ENCODE data around the gene ZNF283. TPM values are rescaled to one million over a fixed set of nuclear protein-coding genes. Genes with fewer than 3 reads are reported as not detected.

ZNF283 gene
- total and polyA plus RNA-seq, 9 of the 15 experiments (the other 6 are each of a cell fraction or from before 2014, with no cell fraction given): 6.0 to 19.5 (median 9.8) TPM

- 0 out of 2 replicates have a peak, but pooled peaks have one; percentile 11 for TF ChIP-seq SMAD4 (CRISPR knock-in tag; conservative IDR thresholded peaks at IDR 0.05)
- TF ChIP-seq VEZF1 (CRISPR knock-in tag; IDR thresholded peaks at IDR 0.05): peak; percentile 98
- no peak for TF ChIP-seq USF1 (CRISPR knock-in tag; IDR thresholded peaks at IDR 0.05)
- TF ChIP-seq ETS2 (tag; IDR thresholded peaks at IDR 0.05; ENCODE audit: borderline replicate concordance, poor library complexity, severe bottlenecking): no peak
- peak; percentile 99 for TF ChIP-seq JUN (IDR thresholded peaks at IDR 0.05; ENCODE audit: borderline replicate concordance, low read depth, low read length)
- TF ChIP-seq JUN (CRISPR knock-in tag; IDR thresholded peaks at IDR 0.05; ENCODE audit: borderline replicate concordance): no peak
- TF ChIP-seq STAT5A (IDR thresholded peaks at IDR 0.05; ENCODE audit: borderline replicate concordance, low read length): no peak
- no peak; the same call in 1 of the 2 replicates for TF ChIP-seq TAF7 (tag; IDR thresholded peaks at IDR 0.05)
- no peak for TF ChIP-seq ZNF354B (CRISPR knock-in tag; IDR thresholded peaks at IDR 0.05)
- no peak for TF ChIP-seq ZBTB5 (IDR thresholded peaks at IDR 0.05)
- TF ChIP-seq ZKSCAN1 (IDR thresholded peaks at IDR 0.05; ENCODE audit: low read depth, low read length): 0 out of 2 replicates have a peak, but pooled peaks have one; percentile 17
- TF ChIP-seq SMARCE1 (IDR thresholded peaks at IDR 0.05): peak; percentile 96
- no peak for TF ChIP-seq CBX8 (IDR thresholded peaks at IDR 0.05; ENCODE audit: borderline replicate concordance, extremely low read depth, low read depth, low read length, poor library complexity, severe bottlenecking)
- TF ChIP-seq ZNF197 (CRISPR knock-in tag; IDR thresholded peaks at IDR 0.05; ENCODE audit: low read depth): 0 out of 2 replicates have a peak, but pooled peaks have one; percentile 20
- TF ChIP-seq HNRNPH1 (optimal IDR thresholded peaks at IDR 0.05; ENCODE audit: low read depth, low read length): no peak
- TF ChIP-seq ZBTB12 (CRISPR knock-in tag; IDR thresholded peaks at IDR 0.05): no peak
- TF ChIP-seq ZNF23 (CRISPR knock-in tag; IDR thresholded peaks at IDR 0.05): no peak
- no peak for TF ChIP-seq ZNF24 (IDR thresholded peaks at IDR 0.05)
- peak in 1 of 2 experiments; percentile 50; a peak in 1 of 4 replicates for TF ChIP-seq SRF (CRISPR knock-in tag; IDR thresholded peaks at IDR 0.05)
- peak; percentile 42; the same call in 1 of the 2 replicates for TF ChIP-seq HBP1 (CRISPR knock-in tag; IDR thresholded peaks at IDR 0.05)
Observed at GRCh38 chr19:43784241-43784980, 42.7 kb upstream of the ZNF283 start (continued).

Data from K562 (cell line).